AG08395 (cell line): Measurements from ENCODE around the gene SIRPB1.
A peak's percentile ranks its signal among the peaks of the same experiment; 100 is the strongest.
"Not testable (repeated sequence)": the region's sequence is repeated elsewhere in the genome, so short reads cannot be mapped to it uniquely, and the experiment has no call there.

Experiments
- DNase-seq: peaks from one replicate; pipeline ENCODE4 v3.0.0; 2012; ENCODE audit warnings: mixed read lengths, low spot score

The SIRPB1 gene

GRCh38 chr20:1588533-1589460 is 31.0 kb downstream of the SIRPB1 start:
- DNase-seq = no peak

- DNase-seq = no peak
Observed at GRCh38 chr20:1587781-1588532, 31.9 kb downstream of the SIRPB1 start.

- DNase-seq = peak; percentile 0
Observed at GRCh38 chr20:1579488-1579887, 40.3 kb downstream of the SIRPB1 start.

GRCh38 chr20:1577906-1578305 is 41.9 kb downstream of the SIRPB1 start:
- peak; percentile 0 for DNase-seq

GRCh38 chr20:1577313-1577712 is 42.5 kb downstream of the SIRPB1 start:
- DNase-seq = peak; percentile 0

- no peak for DNase-seq
Observed at GRCh38 chr20:1576641-1577040, 43.2 kb downstream of the SIRPB1 start.

GRCh38 chr20:1576003-1576402 is 43.8 kb downstream of the SIRPB1 start:
- not testable (repeated sequence) for DNase-seq

- peak; percentile 1 for DNase-seq
Observed at GRCh38 chr20:1571583-1571982, 48.2 kb downstream of the SIRPB1 start.
